ENCODE measurements around the gene MEX3B.
A peak's percentile ranks its signal among the peaks of the same experiment; 100 is the strongest.
"Not testable (repeated sequence)": the region's sequence is repeated elsewhere in the genome, so short reads cannot be mapped to it uniquely, and the experiment has no call there.

MEX3B gene

GRCh38 chr15:82048811-82049210, 3.0 kb upstream of the MEX3B start:
- DNase-seq (ENCODE audit: low read depth in 2 of 2): no peak

- DNase-seq (ENCODE audit: low read depth in 2 of 2): no peak
Observed at GRCh38 chr15:82047453-82048400, 1.9 kb upstream of the MEX3B start.

GRCh38 chr15:82046666-82047452, 1.0 kb upstream of the MEX3B start:
- DNase-seq (ENCODE audit: low read depth in 2 of 2): peak; percentile 81 to 84

- no peak for DNase-seq (ENCODE audit: low read depth in 2 of 2)
Observed at GRCh38 chr15:82045179-82045891, 483 bp downstream of the MEX3B start.

- no peak for DNase-seq (ENCODE audit: low read depth in 2 of 2)
Observed at GRCh38 chr15:82044373-82045178, 1.2 kb downstream of the MEX3B start.

- DNase-seq (ENCODE audit: low read depth in 2 of 2): no peak
Observed at GRCh38 chr15:82043796-82044372, 1.9 kb downstream of the MEX3B start.

GRCh38 chr15:82043130-82043673, 2.6 kb downstream of the MEX3B start:
- DNase-seq (ENCODE audit: low read depth in 2 of 2): no peak

GRCh38 chr15:82040862-82041261, 5.0 kb downstream of the MEX3B start:
- no peak for DNase-seq (ENCODE audit: low read depth in 2 of 2)

GRCh38 chr15:82040390-82040789, 5.4 kb downstream of the MEX3B start:
- no peak for DNase-seq (ENCODE audit: low read depth in 2 of 2)

GRCh38 chr15:82039871-82040270, 5.9 kb downstream of the MEX3B start:
- DNase-seq (ENCODE audit: low read depth in 2 of 2): no peak

GRCh38 chr15:82036461-82036860, 9.4 kb downstream of the MEX3B start:
- no peak for DNase-seq (ENCODE audit: low read depth in 2 of 2)

GRCh38 chr15:82031871-82032270, 13.9 kb downstream of the MEX3B start:
- no peak for DNase-seq (ENCODE audit: low read depth in 2 of 2)

GRCh38 chr15:82030176-82030575, 15.6 kb downstream of the MEX3B start:
- DNase-seq (ENCODE audit: low read depth in 2 of 2): no peak

GRCh38 chr15:82028163-82028562, 17.7 kb downstream of the MEX3B start:
- not testable (repeated sequence) for DNase-seq (ENCODE audit: low read depth in 2 of 2)

- no peak for DNase-seq (ENCODE audit: low read depth in 2 of 2)
Observed at GRCh38 chr15:82021992-82022391, 23.8 kb downstream of the MEX3B start.

- DNase-seq (ENCODE audit: low read depth in 2 of 2): no peak
Observed at GRCh38 chr15:82020625-82021394, 25.0 kb downstream of the MEX3B start.

GRCh38 chr15:82018201-82018600, 27.6 kb downstream of the MEX3B start:
- no peak for DNase-seq (ENCODE audit: low read depth in 2 of 2)

- no peak for DNase-seq (ENCODE audit: low read depth in 2 of 2)
Observed at GRCh38 chr15:82017656-82018055, 28.2 kb downstream of the MEX3B start.

GRCh38 chr15:82014989-82015388, 30.8 kb downstream of the MEX3B start:
- no peak for DNase-seq (ENCODE audit: low read depth in 2 of 2)

GRCh38 chr15:82012908-82013307, 32.9 kb downstream of the MEX3B start:
- no peak for DNase-seq (ENCODE audit: low read depth in 2 of 2)
